ENCODE results near the gene MBTD1.
"Not testable (repeated sequence)": the region's sequence is repeated elsewhere in the genome, so short reads cannot be mapped to it uniquely, and the experiment has no call there.

DNA sequence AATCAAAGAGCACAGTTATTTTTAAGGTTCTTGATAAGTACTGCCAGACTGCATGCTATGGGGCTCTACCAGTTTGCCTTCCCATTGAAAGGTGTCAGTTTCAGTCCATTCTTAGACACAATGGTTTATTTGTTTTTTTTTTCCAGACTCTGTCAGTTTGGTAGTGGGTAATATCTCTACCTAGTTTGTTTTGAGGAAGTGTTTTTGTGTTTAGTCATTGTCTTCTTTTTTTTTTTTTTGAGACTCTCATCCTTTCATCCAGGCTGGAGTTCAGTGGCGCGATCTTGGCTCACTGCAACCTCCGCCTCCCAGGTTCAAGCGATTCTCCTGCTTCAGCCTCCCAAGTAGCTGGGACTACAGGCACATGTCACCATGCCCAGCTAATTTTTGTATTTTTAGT is 4.6 kb upstream of the MBTD1 start:
- not testable (repeated sequence) for TF ChIP-seq CTCF, POLR2A (IDR thresholded peaks at IDR 0.05)

Measured in heart left ventricle (tissue), 13 donors.